Stimulated activated CD4-positive, alpha-beta T cell treated with anti-CD3 and anti-CD28 coated beads, Interleukin-15, amount 100 ng/mL, for 24 hours (primary cell): ENCODE results near the gene LDHAL6B.
A peak's percentile ranks its signal among the peaks of the same experiment; 100 is the strongest.

Experiments
- DNase-seq: peaks from one replicate; pipeline ENCODE4 v3.0.0-alpha.2; 2020

Gene LDHAL6B

GRCh38 chr15:59255680-59256336, 49.2 kb downstream of the LDHAL6B start:
- DNase-seq: peak; percentile 46

GRCh38 chr15:59256482-59256881, 49.8 kb downstream of the LDHAL6B start:
- no peak for DNase-seq

- no peak for DNase-seq
Observed at GRCh38 chr15:59257140-59257539, 50.5 kb downstream of the LDHAL6B start.
